ENCODE results near the gene TTLL11.
"Not testable (repeated sequence)": the region's sequence is repeated elsewhere in the genome, so short reads cannot be mapped to it uniquely, and the experiment has no call there.

TTLL11 gene

DNA sequence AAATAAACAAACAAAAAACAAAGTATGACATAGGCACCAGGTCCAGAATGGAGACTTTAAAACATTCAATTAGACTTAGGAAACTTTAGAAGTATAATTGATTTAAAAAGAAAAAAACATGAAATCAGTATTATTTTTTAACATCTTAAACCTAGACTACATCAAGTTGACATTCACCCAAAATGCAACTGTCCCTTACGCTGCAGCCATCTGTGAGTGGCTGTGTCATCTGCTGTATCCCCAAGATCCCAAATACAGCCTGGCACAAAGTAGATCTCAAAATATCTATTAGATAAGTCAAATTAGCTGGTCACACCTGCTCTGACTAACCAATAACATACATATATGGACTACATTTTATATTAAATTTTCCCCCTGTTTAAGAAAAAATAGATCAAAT lies 7.8 kb downstream of the TTLL11 start:
- no peak for DNase-seq (ENCODE audit: low spot score)

DNA sequence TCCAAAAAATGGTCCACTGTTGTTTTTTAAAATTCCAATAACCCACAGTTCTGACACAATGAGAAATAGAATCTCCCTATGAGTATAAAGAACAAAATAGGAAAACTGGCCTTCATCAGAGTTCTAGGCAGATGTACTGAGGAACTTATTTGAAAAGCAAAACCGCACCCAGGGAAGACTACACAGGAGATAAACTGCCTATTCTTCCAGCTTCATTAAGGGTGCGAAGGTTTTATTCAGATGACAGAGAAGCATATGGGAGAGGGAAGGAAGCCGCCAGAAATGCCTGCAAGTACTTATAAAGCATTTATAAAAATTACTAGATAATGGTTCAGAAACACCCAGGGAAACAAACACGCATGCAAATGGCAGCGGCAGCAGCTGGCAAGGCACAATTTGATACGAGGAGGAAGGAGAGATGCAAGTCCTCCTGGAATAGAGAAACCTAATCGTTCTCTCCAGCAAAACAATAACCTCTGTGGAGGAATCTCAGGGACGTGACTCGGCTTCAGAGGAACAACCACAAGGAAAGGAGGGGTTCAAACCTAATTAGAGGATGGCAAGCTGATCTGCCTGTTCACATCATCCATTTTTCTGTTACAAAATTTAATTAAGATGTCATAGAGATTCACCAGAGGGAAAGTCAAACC lies 9.0 kb downstream of the TTLL11 start:
- no peak for DNase-seq (ENCODE audit: low spot score)

DNA sequence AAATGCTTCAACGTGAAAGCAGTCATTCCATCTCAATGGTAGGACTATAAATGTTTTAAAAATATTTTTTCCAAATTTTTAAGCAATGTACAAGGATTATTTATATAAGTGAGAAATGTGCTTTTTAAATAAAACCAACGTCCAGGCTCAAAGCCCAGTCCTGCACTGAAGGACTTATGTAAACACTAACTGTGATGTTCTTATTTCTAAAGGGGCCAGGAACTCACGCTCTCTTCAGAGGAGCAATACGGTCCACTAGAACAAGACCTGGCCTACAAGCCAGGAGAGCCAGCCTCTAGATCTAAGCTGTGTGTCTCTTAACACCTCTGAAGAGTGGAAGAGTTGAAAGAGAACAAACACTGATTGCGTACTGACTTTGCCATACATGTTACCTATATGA lies 12.1 kb downstream of the TTLL11 start:
- no peak for DNase-seq (ENCODE audit: low spot score)

DNA sequence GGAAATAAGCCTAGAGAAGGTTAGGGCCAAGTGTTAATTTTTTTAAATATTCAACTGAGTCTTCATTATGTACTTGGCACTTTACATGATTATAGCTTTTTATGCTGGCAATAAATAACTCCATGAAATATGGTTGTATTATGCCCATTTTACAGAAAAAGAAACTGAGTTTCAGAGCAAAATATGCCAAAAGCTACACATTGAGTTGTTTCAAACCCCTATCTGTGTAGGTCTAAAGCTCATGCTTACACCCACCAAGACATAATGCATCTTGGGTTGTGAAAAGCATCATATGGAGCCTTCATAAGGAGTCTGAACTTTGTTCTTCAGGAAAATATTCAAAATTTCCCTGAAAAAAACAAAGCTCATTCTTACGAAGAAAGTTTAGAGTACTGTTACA lies 14.6 kb downstream of the TTLL11 start:
- no peak for DNase-seq (ENCODE audit: low spot score)

DNA sequence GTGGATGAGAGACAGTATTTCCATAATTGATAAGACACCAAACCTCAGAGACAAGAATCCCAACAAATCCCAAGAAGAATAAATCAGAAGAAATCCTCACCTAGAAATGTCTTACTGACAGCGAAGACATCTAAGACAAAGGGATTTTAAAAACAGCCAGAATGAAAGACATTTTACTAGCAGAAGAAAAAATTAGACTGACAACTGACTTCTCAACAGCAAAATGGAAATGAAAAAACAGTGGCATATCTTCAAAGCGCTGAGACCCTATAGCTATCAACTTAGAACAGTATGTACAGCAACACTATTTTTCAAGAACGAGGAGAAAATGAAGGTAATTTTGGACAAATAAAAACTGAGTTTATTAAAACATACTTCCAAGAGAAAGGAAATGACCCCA lies 16.3 kb downstream of the TTLL11 start:
- no peak for DNase-seq (ENCODE audit: low spot score)

DNA sequence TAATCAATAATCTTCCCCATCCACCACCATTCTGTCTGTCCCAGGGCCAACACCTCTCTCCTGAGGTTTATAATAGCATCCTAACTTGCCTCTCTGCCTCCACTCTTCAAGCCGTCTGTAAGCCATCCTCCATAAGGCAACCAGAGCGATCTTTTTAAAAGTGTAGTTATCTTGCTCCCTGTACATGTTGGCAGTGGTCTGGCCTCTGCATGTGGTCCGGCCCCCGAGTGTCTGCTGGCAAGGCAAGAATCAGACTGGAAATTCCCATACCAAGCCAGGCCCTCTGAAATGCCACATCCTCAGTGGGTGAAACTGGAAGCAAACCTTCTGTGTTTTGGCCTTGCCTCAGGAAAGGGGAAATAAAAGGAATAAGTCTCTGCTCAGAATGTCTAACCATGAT lies 17.0 kb downstream of the TTLL11 start:
- DNase-seq (ENCODE audit: low spot score), result no peak

DNA sequence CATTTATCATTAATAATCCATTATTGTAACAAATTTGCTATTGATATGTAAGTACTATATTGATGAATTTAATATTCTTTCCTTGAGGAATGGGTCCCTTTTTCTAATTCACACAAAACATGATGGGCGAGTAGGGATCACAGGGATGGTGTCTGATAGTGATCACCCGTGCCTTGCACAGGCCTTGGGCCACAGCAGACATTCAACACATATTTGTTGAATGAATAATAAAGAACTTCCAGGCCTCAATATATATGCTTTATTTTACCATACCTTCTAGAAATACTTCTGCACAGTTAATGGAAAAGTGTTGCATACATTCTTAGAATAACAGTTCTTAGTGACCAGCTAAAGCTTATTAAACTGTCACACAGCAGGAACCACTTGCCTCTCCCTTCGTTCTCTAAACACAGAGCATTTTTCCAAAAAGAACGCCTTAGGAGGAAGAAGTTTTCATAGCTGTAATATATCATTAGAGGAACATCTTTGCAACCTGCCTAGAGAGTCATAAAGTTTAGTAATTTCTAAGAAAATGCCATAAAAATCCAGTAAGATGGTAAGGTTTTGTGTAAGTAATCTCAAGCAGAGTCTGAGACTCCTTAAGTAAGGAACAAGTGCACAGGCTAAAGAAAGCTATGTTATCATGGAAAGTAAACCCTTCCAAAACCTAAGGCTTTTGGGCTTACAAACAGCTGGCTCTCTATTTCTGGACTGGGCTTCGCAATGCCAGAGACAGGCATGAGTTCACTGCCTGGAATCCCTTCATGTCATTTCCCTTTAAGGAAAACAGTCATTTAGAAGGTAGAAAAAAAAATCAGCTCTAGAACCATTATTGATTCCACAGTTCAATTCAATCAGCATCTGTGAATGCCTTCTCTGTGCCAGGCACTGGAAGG lies 17.7 kb downstream of the TTLL11 start:
- no peak for DNase-seq (ENCODE audit: low spot score)

DNA sequence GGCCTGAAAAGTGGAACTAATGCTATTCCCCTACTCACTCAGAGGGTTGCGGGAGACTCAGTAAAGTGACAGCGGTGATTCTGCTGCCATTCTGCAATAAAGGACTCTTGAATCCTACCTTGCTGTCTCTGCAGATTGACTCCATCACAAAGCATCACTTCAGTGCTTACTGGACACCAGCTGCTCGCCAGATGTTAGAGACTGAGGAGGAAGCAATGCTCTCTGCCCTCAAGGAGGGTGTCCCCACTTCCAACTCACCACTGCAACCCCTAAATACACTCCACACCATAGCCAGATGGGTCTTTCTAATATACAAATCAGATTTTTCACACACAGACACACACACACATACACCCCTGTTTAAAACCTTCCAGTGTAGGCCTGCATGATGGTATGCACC lies 21.4 kb downstream of the TTLL11 start:
- DNase-seq (ENCODE audit: low spot score), result no peak

DNA sequence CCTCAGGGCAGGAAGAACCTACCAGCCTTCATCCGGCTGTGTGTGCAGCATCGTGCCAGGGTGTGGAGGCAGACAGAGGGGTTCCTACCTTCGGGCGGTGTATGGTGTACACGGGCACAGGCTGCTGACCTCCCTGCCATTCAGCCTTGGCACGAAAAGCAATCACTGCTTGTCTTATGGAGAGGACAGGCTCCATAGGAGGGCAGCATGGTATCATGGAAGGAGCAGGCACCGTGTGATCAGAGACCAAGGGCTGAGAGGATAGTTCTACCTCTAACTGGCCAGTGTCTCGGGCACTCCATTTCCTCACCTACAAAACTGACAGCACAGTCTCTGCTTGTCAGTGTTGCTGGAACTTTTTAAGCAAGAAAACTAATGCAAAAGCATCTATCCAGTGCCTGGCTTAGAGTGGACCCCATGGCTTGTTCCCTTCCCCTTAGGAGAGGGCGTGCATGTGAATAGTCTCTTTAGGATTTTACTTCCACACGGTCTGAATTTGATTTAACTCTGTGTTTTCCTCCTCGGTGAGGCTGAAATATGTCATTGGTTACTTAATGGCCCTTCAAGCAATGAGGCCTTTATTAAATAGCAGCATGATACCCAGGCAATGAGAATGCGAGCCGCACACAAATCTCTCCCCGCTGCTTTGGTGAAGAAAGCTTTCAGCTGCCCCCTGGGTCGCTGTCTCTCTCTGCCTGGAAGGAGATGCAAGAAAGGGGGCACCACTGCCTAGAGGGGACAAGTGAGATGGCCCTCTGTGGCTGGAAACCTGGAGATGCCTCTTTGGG lies 22.2 kb downstream of the TTLL11 start:
- DNase-seq (ENCODE audit: low spot score), result no peak

DNA sequence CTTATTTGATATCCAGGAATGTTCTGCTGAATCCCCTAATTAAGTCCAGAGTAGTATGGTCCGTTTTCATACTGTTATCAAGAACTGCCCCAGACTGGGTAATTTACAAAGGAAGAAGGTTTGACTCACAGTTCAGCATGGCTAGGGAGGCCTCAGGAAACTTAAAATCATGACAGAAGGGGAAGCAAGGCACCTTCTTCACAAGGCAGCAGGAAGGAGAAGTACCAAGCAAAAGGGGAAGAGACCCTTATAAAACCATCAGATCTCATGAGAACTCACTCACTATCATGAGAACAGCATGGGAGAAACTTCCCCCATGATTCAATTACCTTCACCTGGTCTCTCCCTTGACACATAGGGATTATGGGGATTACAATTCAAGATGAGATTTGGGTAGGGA lies 26.4 kb downstream of the TTLL11 start:
- DNase-seq (ENCODE audit: low spot score), result not testable (repeated sequence)

DNA sequence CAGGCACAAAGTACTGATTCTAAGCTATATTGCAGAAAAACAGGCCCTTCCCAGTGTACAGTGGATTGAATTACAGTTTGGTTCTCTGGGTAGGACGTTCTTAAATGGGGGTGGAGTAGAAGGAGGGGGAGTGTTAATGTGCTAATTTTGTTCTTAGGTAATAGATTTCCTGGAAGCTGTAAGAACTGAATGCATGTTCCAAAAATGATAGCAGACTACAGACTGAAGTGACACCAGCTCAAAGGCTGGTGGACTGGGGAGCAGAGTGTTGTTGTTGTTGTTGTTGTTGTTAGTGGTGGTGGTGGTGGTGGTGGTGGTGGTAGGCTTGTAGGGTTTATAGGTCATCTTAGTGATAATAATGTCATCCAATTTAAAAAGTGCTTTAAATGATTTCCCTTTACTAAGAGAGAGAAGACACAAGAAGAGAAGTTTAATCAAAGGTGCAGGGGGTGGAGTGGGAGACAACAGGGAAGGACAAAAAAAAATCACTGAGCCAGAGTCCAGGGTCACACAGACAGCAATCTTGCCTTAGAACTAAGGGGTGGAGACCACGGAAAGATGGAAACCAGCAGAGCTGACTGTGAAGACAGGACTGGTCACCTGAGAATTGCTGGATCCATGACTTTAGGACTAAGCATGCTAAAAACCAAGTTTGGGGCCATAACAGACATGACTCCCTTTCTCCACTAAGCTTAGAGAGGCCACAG lies 27.0 kb downstream of the TTLL11 start:
- no peak for DNase-seq (ENCODE audit: low spot score)

DNA sequence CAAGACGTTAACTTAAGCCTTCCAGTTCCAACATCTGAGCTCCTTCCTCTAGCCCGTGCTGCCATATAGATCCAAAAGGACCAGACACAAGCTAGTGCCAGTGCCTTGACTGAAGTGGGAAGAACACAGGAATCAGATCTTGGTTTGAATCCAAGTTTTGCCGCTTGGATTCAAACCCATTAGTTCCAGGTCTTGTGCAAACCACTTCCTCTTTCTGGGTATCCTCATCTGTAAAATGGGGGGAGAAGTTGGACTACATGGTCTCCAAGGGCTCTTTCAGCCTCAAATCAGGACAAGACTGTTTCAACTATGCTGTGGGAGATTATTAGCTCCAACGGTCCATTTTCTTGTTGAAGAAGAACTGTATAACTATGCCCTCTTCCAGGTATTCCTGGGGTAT lies 32.6 kb downstream of the TTLL11 start:
- DNase-seq (ENCODE audit: low spot score), result no peak

DNA sequence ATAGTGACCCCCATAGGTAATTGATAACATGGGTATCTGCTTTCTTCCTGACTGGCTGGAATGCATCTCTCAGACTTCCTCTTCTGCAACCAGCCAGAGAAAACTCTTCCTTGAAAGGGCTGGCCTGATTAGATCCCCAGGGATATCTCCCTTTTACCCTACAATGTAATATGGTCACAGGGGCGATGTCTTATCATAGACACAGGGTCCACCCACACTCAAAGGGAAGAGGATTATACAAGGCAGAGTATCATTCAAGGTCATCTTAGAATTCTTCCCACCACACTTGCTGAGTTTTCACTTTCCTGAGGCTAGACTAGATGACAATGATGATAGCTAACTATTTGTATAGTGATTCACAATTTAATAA lies 33.2 kb downstream of the TTLL11 start:
- no peak for DNase-seq (ENCODE audit: low spot score)

DNA sequence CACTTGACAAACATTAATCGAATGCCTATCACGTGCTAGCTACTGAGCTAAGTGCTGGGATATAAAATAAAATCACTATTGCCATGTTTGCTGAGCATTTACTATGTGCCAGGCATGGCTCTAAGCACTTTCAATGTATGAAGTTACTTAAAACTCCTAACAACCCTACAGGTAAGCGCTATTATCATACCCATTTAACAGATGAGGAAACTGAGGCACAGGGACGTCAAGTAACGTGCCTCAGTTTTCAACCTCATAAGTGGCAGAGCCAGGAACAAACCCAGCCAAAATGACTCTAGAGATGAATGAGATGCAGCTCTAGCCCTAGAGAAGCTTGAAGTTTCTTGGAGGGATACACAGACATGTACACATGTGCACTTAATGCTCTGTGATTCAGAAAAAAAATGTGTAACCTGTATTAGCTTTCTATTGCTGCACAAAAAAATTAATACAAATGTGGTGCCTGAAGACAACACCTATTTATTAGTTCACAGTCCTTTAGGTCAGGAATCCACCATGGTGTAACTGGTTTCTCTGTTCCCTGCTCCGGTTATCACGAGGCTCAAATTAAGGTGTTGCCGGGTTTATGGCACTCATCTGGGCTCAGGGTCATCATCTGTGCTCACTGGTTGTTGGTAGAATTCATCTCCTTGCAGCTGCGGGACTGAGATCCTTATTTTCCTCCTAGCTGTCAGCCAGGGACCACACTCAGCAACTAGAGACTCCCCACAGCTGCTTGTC lies 33.7 kb downstream of the TTLL11 start:
- DNase-seq (ENCODE audit: low spot score), result no peak

DNA sequence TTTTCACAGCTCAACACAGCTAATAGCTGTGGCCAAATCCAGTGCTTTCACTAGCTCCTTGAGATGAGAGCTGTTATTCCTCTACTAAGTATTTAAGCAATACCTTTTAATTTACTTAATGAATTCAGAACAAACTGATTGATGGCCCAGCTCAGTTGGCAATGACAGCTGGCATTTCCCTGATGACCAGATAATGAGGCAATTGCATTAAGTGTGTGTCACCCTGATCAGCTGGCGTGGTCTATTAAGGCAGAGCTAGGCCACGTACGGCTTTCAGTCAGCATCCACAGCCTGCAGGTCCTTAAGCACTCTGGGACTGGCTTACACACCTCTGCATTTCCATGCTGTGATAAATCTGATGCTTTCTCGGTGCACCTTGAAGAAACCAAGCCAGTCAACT lies 34.4 kb downstream of the TTLL11 start:
- DNase-seq (ENCODE audit: low spot score), result no peak

DNA sequence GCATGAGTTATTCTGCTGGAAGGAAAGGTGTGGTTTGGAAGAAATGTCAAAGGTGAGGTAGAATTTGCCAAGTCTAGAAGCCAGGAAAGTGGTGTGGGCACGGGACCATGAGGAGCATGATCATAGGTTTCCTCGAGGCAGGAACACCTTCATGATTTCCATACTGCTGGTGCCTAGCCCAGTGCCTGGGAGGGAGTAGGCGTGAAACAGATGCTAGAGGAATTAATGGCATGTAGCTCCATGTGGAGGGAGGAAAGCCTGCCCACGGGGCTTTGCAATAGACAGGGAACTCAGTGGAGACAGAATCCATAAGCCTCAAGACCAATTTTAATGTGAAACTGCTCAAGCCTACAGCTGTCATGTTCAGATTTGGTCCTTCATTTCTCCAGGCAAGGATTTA lies 35.1 kb downstream of the TTLL11 start:
- DNase-seq (ENCODE audit: low spot score), result no peak

DNA sequence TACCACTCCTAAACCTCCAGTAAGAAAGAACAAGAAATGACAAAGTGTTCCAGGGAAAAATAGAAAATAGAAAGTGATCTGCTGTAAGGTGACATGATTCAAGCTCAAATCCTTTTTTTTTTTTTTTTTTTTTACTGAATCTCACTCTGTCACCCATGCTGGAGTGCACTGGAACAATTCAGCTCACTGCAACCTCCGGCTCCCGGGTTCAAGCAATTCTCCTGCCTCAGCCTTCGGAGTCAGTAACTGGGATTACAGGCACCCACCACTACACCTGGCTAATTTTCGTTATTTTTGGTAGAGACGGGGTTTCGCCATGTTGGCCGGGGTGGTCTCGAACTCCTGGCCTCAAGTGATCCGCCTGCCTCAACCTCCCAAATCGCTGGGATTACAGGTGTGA lies 35.9 kb downstream of the TTLL11 start:
- no peak for DNase-seq (ENCODE audit: low spot score)

DNA sequence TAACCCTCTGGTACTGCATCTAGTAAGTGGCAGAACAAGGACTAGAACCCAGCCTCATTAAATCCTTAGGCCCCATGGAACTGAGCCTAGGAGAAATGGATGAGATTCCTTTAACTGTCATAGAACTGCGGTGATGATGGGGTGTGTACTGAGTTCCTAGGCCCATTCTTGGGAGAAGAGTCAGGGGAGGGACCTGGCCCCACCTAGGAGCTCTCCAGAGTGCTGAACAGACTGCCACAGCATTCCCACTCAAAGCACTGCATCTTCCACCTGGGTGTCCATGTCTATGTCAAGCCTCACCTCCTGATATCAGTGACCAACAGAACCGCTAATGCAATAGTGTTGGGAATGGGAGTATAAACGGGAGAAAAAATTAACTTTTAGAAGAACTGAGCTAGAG lies 36.6 kb downstream of the TTLL11 start:
- DNase-seq (ENCODE audit: low spot score), result no peak

DNA sequence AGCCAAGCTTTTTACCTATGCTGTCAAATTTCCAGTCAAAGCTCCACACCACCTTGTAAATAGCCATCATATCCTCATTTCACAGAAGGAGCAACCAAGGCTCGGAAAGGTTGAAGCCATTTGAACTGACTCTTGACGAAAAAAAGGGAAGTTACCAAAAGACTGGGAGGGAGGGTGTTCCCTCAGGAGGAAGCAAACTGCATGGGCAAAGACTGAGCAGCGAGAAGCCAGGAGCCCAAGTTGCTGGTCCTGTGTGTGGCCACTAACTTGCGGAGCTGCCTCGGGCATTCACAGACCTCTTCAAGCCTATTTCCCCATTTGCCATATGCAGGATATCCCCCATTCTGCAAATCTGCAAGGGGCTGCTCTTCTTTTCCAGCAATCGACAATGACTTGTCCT lies 37.4 kb downstream of the TTLL11 start:
- no peak for DNase-seq (ENCODE audit: low spot score)

DNA sequence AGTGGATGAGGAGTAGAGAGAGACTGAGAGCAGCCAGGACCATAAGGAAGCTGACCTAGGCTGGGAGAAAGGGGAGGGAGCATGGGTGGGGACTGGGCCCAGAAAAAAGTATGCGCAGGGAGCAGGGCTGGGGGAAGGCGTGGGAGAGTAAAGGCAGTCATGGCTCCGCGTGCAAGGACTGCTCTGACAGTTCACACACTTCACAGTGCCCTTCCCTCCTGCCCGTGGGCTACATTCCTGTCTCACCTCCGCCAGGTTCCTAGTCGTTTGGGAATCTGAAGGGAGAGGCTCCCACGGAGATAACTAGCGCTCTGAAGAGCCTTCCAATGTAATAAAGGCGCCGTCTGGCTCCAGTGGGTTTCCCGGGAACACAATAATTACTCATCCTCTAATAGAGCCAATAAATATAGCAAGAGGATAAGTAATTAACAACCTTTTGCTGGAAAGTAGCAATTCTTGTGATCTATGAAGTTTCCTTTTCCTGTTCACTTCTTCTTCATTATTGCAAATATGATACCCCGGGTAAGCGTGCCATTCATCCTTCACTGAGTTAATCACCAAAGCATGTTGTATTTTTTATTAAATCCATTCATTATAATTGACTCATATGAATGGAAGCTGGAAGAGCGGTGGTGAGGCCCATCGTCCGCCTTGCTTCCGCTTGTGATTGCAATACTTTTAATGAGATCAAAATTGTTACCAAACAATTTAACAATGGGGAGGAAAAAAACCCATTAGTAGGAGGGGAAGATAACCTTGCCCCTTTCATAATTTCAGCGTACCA lies 39.3 kb downstream of the TTLL11 start:
- no peak for DNase-seq (ENCODE audit: low spot score)

DNA sequence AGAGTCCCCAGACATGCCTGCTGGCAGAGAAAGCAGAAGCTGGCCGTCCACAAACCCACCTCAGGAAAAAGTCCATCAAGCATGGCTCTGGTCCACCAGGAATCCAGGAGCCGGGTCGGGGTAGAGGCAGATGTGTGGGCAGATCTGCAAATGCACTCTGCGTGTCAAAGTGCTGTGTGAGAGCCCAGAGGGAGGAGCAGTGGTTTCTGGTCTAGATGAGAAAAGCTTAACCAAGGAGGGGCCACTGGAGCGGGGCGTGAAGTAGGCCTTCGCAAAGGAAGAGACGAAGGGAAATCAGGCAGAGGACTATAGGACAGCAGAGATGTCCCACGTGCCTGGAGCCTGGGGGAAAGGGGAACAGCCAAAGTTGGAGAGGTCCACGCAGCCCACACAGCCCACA lies 40.0 kb downstream of the TTLL11 start:
- DNase-seq (ENCODE audit: low spot score), result no peak

Measured in CD4-positive, alpha-beta T cell treated with Interleukin-6 at 100 ng/mL for 8 hours (primary cell).